IPS-11a (cell line): ENCODE results near the gene FCHO1.

Experiments
- H3K4me3 ChIP-seq: one replicate; pipeline ENCODE4 v1.5.1; 2013; ENCODE audit warnings: low read depth, low read length, control low read depth

FCHO1 gene

DNA sequence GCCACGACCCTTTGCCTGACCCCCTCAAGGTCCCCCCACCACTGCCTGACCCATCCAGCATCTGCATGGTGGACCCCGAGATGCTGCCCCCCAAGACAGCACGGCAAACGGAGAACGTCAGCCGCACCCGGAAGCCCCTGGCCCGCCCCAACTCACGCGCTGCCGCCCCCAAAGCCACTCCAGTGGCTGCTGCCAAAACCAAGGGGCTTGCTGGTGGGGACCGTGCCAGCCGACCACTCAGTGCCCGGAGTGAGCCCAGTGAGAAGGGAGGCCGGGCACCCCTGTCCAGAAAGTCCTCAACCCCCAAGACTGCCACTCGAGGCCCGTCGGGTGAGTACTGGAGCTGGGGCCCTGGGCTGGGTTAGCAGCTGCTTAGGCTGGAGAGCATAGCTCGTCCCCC, 23.4 kb upstream of the FCHO1 start:
- no peak overlapping the region for H3K4me3 ChIP-seq

DNA sequence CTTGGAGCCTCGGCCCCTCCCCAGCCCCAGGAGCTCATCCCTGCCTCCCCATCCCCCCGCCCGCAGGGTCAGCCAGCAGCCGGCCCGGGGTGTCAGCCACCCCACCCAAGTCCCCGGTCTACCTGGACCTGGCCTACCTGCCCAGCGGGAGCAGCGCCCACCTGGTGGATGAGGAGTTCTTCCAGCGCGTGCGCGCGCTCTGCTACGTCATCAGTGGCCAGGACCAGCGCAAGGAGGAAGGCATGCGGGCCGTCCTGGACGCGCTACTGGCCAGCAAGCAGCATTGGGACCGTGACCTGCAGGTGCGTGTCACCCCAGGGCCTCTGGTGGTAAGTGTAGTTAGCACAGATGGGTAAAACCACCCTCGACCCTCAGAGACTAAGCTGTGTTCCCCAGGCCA, 18.1 kb upstream of the FCHO1 start:
- H3K4me3 ChIP-seq: no peak overlapping the region

DNA sequence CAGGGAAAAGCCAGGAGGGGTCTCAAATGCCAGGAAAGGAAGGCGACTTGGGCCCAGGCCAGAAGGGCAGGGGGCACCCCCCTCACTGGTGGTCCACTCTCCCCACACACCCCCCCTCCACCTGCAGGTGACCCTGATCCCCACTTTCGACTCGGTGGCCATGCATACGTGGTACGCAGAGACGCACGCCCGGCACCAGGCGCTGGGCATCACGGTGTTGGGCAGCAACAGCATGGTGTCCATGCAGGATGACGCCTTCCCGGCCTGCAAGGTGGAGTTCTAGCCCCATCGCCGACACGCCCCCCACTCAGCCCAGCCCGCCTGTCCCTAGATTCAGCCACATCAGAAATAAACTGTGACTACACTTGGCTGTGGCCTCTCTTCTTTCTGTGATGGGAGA, 17.1 kb upstream of the FCHO1 start:
- H3K4me3 ChIP-seq: no peak overlapping the region

DNA sequence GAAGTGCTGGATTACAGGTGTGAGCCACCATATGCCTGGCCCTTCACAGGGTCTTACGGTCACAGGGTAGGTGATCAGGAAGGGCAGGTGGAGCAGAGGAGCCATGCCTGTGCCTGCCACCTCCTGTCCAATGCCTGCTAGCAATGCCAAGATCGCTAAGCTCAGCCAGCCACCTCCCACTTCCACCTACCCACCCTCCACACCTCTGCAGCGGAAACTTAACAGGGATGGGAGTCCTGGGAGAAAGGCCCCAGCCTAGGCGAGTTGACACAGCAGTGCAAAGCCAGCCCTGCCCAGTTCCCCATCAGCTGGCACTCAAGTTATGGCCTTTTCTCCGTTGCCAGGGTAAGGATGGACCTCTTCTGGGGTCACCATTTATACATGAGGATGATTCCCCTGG, 15.9 kb upstream of the FCHO1 start:
- H3K4me3 ChIP-seq: no peak overlapping the region

DNA sequence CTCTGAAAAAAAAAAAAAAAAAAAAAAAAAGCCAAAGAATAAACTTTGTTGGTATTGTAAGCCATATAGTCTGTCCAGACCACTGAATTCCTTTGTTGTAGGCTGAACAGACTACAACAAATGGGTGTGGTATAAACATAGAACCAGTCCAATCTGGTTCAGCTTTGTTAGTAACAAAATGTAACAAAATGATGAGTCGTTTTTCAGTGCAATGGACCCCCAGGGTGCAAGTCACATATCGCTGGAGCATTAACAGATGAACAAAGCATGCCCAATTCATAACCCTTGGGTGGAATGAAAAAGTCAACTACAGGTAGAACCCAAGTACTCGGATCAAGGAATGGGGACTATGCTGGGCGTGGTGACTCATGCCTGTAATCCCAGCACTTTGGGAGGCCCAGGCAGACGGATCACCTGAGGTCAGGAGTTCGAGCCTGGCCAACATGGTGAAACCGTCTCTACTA, 13.6 kb upstream of the FCHO1 start:
- H3K4me3 ChIP-seq: no peak overlapping the region

DNA sequence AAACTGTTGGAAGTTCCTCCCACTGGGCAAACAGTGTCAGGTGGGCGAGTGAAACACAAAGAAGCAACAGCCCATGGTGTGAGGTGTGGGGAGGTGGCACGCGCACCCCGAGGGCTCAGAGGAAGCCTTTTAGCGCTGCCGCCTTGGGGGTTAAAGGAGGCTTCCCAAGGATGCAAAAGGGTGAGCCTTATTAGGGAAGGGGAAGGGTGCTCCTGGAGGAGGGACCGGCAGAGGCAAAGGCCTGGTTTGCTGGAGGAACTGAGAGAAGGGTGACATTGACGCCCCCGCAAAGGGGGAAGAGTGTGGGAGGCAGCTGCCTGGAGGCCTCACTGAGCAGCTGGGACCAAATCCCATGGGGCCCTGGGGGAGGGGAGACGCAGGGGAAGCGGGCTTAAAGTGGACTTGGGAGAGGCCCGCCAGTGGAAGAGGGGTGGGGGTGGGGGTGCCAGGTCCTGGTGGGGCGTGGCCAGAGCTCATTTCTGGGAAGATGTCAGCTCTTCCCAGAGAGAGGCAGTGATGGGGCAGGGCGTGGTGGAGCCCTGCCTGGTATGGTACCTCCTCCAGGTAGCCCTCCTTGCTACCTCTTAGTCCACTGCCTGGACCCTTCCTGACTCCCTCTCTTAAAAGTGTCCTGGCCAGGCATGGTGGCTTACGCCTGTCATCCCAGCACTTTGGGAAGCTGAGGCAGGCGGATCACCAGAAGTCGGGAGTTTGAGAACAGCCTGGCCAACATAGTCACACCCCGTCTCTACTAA, 12.0 kb upstream of the FCHO1 start:
- no peak overlapping the region for H3K4me3 ChIP-seq

DNA sequence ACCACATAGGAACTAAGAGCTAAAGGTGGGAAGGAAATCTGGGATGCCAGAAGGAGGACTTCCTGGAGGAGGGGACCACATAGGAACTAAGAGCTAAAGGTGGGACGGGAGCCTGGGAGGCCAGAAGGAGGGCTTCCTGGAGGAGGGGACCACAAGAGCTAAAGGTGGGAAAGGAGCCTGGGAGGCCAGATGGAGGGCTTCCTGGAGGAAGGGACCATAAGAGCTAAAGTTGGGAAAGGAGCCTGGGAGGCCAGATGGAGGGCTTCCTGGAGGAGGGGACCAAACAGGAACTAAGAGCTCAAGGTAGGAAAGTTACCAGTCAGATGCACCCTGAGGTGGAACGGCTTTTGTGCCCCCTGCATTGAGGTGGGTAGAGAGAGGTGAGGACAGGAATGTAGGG, 9.8 kb upstream of the FCHO1 start:
- H3K4me3 ChIP-seq: no peak overlapping the region

DNA sequence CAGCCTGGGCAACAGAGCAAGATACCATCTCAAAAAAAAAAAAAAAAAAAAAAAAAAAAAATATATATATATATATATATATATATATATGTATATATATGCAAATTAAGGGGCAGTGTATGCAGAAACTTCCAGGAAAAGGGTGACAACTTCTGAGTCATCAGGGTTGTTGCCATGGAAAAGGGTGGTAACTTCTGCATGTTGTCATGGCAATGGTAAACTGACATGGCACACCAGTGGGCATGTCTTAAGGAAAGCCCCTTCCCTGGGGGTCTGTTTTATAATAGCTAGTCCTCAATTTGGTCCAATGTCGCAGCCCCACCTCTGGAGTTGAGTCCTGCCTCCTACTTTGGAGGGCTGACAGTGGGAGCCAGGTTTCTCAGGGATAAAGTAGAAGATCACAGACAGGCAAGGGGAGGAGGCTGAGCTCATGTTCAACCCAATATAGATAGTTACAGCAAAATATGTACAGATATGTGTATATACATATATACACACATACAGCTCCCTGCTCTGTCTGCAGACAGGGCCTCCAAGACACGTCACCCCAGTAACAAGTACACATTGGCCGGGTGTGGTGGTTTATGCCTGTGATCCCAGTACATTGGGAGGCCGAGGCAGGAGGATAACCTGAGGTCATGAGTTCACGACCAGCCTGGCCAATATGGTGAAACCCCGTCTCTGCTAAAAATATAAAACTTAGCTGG, 7.2 kb upstream of the FCHO1 start:
- no peak overlapping the region for H3K4me3 ChIP-seq

DNA sequence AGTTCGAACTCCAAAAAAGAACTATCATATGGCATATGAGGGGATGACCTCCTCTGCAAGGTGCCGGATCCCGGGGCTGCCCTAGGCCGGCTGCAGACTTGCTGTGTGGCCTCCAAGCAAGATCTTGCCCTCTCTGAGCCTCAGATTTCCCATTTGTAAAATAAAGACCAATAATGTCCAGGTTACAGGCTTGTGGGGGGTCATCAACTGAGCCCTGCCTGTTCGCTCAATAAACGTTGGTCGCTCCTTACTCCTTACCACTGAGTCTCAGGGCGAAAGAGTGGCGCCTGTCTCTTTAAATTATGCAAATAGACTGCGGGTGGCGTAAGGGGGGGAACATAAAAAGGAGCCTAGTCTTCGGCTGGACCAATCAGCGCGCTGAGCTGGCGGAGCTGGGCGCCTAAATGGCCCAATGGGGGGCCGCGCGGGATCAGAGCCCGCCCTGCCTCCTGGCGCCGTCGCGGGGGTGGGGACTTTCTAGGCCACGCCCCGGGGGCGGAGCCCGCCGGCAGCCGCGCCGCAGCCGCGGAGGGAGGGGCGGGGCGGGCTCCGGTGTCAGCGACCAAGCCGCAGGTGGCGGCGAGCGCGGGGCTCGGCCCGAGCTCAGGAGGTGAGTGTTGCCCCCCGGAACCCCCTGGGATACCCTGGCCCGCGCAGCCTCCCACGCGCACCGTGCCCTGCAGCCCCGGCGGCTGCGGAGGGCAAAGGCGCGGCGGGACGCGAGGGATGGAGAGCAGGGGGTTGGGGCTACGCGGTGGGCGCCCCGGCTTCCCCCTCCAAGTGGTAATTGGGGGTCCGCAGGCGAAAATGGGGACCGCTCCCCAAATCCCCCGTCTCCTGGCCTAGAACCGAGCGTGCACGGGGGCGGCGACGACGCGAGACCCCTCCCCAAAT, 3.8 kb upstream of the FCHO1 start:
- peak overlapping the region; percentile 53 for H3K4me3 ChIP-seq

DNA sequence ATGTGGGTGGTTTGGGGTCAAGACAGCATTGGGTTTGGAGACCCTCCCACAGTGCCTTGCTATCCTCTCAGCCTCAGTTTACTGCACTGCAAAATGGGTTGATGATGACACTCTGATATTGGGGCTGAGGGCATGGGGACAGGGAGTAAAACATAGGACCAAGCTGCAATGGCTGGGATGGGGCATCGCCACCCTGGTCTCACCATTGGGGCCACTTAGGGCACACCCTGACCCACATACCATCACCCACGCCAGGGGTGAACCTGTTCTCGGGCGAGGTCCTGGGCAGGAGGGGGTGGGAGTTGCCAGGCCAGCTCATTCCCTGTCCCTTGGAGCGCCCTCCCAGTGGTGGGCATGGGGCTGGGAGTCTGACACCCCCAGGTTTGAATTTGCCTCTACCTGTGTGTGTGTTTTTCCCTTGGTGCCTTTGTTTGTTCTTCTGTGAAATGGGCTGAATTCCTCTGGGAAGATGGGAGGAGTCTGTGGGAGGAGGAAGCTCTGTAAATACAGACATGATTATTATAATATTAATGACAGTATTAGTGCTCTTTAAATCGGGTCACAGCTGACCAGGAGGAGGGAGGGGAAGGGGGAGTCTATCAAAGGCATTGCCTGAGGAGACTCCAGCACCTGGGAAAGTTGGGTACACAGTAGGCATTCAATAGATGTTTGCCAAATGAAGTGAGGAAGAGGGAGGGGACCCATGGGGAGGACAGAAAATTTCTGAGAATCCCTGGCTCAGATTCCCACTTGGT, 2.2 kb upstream of the FCHO1 start:
- H3K4me3 ChIP-seq: no peak overlapping the region

DNA sequence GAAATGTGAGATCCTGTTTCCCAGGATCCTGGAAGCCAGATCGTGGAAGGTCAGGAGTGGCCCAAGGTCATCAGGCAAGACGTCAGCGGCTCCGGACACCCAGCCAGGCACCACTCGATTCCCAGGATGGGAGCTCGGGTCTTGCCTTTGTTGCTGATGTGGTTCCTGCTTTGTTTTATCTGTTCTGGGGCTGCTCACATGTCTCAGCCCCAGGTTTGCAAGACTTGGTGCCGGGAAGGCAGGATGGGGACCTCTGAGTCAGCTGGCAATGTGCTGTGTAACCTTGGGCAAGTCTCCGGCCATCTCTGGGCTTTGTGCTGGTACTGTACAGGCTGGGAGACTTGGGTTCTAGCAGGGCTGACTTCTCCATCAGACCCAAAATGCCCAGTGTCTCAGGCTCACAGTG, 1.4 kb upstream of the FCHO1 start:
- H3K4me3 ChIP-seq: no peak overlapping the region

DNA sequence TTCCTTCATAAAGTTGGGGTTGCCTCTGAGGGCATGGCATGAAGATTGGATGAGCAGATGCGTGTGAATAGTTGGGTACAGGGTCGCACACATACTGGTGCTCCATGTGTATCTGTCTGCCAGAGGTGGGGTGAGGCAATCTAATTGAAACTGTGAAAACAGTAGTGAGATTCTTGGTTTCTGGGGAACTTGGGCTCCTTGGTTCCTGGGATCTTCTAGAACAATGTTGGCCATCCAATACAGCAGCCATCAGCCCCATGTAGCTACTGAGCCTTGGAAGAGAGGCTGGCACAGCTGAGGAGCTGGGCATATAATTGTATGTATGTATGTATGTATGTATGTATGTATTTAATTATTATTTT, 616 bp downstream of the FCHO1 start:
- H3K4me3 ChIP-seq: no peak overlapping the region

DNA sequence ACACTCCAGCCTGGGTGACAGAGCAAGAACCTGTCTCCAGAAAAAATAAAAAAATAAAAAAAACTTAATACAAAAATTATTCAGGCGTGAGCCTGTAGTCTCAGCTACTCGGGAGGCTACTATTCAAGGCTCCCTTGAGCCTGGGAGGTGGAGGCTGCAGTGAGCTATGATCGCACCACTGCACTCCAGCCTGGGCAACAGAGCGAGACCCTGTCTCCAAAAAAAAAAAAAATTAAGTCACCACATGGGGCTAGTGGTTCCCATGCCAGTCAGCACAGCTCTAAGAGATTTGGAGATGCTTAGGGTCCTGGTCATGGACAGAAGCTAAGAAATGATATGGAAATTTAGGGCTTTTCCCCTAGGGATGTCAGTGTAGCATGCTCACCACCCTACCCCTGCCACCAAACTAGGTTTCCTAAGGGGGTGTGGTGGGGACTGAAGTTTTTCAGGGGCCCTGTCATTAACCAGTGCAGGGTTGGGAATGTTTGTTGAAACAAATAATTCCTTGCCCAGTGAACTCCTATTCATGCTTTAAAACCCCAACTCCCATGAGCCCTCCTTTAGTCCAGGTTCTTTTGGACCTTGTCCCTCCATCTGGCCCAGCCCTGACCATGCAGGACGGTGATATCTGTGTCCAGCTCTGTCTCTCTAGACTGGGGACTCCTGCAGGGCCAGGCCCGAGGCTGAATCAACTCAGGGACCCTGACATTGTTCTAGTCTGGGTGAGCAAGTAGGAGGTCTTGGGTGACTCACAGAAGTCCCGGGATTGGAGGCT, 1.8 kb downstream of the FCHO1 start:
- H3K4me3 ChIP-seq: no peak overlapping the region

DNA sequence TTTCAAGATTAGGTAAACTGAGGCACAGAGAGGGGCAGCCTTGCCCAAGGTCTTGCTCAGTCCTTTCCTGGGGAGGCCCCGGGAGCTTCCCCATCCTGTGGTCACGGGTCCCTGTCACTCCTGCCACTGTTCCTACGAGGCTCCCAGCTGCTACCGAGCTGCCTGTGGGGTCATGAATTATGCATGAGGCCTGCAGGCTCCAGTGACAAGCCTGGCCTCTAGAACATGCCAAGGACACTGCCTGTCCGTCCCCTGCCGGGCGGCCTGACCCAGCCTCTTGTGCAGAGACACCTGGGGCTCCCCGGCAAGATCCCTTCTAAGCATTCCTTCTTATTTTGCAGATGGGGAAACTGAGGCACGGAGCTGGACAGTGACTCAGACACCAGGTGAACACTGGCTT, 2.7 kb downstream of the FCHO1 start:
- no peak overlapping the region for H3K4me3 ChIP-seq

DNA sequence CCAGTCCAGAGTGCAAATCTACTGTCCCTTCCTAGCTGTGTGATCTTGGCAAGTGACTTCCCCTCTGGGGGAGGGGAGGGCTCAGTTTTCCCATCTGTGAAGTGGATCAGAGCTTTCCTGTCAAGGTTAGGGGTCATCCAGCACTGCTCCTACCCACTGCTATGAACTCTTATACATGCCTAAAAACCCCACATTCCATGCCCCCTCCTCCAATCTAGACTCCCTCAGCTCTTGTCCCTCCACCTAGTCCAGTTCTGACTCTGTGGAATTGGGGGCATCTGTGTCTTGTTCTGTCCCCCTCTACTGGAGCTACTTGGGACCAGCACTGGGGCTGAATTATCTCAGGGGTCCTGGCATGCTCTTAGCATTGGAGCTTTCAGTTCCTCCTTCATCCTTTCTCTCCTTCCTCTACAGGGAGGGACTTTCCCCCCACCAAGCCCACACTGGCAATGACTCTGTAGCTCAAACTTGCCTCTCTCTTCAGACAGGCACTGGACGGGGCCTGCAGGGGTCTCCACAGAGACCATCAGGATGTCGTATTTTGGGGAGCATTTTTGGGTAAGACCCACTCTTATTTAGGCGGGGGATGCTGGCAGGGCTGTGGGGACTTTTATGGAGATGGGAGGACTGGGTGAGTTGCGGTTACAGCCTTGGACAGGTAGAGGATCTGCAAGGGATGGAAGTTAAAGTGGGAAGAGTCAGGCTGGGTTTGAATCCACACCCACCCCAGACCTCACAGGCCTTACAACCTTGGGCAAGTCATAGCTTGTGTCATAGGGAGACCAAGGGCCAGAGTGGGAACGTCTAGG, 3.6 kb downstream of the FCHO1 start:
- H3K4me3 ChIP-seq: no peak overlapping the region

DNA sequence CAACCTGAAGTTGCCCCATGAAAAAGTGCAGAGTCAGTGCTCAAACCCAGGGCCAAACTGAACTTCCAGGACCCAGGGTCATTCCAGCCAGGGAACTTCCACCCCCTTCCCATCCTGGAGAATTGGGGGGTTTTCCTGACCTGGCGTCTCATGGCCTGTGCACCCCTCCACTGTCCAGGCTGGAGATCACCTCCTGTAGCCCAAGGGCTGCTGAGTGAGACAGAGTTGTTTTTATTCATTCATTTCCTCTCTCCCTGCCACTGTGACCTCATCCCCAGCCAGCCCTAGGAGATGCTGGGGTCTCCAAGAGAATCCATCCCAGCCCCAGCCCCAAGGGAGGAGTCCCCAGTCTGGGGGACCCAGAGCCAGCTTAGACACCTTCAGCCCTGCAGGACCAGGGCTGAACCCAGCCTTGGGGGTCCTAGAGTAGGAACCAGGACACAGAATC, 4.2 kb downstream of the FCHO1 start:
- H3K4me3 ChIP-seq: no peak overlapping the region

DNA sequence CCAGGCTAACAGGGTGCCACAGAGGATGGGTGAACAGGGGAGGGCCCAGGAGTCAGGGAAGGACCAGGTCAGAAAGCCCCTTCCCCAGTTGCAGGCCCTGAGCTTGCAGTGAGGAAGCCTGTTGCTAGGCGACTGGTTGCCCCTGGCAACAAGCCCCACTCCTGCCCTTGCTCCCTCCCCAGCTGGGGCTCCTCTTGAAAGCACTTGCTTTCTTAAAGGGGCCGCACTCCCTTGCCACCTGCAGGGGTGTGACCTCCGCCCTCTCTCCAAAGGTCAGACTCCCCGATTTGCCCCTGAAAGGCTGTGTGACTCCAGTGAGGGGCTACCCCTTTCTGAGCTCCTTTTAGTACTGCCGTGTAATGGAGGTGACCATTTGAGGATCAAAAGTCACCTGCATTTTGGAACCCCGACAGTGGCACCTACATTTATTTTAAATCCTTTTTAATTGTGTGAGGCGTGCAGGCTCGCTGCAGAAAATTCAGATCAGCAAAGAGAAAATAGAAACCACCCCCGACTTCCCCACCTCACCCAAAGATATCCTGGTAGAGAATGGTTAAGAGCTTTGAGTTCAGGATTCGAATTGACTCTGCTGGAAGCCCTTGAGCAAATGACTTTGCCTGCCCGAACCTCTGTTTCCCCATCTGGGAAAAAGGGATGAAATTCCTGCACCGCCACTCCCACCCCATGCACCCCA, 4.8 kb downstream of the FCHO1 start:
- no peak overlapping the region for H3K4me3 ChIP-seq

DNA sequence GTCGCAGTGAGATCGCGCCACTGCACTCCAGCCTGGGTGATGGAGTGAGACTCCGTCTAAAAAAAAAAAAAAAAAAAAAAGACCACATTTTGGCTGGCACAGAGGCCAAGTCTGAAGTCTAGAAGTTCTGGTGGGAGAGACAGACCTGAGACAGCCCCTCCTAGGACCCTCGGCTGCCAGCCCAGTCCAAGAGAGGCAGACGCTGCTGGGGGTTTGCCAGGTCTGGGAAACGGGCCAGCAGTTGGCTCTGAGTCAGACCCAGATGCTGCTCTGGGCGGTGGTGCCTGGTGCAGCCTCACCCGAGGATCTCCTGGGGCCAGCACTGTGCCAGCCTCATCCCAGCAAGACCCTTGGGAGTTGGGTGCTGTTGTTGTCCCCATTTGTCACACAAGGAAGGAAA, 5.8 kb downstream of the FCHO1 start:
- H3K4me3 ChIP-seq: no peak overlapping the region

DNA sequence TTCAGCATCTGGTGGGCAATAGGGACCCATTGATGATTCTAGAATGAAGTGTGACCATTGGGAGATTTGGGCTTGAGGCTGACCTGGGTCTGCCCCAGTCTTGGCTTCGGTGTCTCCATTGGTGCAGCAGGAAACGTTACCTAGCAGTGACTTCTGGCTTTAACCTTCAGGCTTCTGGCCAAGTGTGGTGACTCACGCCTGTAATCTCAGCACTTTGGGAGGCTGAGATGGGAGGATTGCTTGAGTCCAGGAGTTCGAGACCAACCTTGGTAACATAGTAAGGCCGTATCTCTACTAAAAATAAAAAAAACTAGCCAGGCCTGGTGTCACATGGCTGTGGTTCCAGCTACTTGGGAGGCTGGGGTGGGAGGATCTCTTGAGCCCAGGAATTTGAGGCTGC, 7.2 kb downstream of the FCHO1 start:
- no peak overlapping the region for H3K4me3 ChIP-seq
